ENCODE results near the gene MARS1.

DNA sequence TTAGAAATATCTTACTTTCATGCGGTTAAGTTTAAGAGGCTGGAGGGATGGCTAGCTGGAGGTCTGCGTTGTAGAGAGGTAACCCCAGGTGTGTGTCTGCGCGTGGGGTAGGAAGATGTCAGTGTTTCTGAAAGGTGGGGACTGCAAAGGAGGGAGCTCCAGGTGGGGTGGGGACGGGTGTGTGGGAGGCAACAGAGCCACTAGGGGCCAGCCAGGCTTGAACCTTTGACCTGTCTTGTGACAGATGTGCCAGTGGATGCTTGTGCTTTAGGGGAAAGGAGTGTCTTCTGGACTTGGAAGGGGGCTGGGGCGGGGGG lies 27.4 kb upstream of the MARS1 start:
- TF ChIP-seq ZNF239 (tag by site-specific recombination; IDR thresholded peaks at IDR 0.05) (no peak), KLF10 (tag by site-specific recombination; IDR thresholded peaks at IDR 0.05) (no peak), ZNF501 (tag by site-specific recombination; IDR thresholded peaks at IDR 0.05) (no peak), ZNF24 (tag by site-specific recombination; IDR thresholded peaks at IDR 0.05) (no peak), ZNF433 (tag by site-specific recombination; IDR thresholded peaks at IDR 0.05; ENCODE audit: low read depth) (no peak), ZNF175 (tag by site-specific recombination; IDR thresholded peaks at IDR 0.05) (no peak), MEIS1 (CRISPR knock-in tag; IDR thresholded peaks at IDR 0.05; ENCODE audit: borderline replicate concordance) (no peak), TCF7L2 (IDR thresholded peaks at IDR 0.05; ENCODE audit: borderline replicate concordance, low read depth, low read length) (no peak)
- TF ChIP-seq, protein P1, sequence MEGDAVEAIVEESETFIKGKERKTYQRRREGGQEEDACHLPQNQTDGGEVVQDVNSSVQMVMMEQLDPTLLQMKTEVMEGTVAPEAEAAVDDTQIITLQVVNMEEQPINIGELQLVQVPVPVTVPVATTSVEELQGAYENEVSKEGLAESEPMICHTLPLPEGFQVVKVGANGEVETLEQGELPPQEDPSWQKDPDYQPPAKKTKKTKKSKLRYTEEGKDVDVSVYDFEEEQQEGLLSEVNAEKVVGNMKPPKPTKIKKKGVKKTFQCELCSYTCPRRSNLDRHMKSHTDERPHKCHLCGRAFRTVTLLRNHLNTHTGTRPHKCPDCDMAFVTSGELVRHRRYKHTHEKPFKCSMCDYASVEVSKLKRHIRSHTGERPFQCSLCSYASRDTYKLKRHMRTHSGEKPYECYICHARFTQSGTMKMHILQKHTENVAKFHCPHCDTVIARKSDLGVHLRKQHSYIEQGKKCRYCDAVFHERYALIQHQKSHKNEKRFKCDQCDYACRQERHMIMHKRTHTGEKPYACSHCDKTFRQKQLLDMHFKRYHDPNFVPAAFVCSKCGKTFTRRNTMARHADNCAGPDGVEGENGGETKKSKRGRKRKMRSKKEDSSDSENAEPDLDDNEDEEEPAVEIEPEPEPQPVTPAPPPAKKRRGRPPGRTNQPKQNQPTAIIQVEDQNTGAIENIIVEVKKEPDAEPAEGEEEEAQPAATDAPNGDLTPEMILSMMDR (tag by site-specific recombination; IDR thresholded peaks at IDR 0.05), result no peak
